ENCODE data around the gene ARHGEF39. TPM values are rescaled to one million over a fixed set of nuclear protein-coding genes. Genes with fewer than 3 reads are reported as not detected.

Gene ARHGEF39
- total and polyA plus RNA-seq, 10 of the 15 experiments (the other 5 are each of a cell fraction or from before 2014, with no cell fraction given): 2.0 to 28.9 (median 13.2) TPM

- TF ChIP-seq CTCF (IDR thresholded peaks at IDR 0.05 in 2 of 3, conservative IDR thresholded peaks at IDR 0.05 in 1 of 3; ENCODE audit: control insufficient read depth in 2 of 3, extremely low read depth in 1 of 3, insufficient read depth in 1 of 3, low read depth in 3 of 3, low read length in 3 of 3): peak; percentile 78 to 98 (median 97)
- 0 out of 2 replicates have a peak, but pooled peaks have one; percentile 21 for TF ChIP-seq PRDM15 (CRISPR knock-in tag; IDR thresholded peaks at IDR 0.05)
- TF ChIP-seq FOXK2 (IDR thresholded peaks at IDR 0.05): no peak
- no peak for TF ChIP-seq HSF1 (IDR thresholded peaks at IDR 0.05; ENCODE audit: low read depth, low read length)
- TF ChIP-seq HDAC6 (IDR thresholded peaks at IDR 0.05; ENCODE audit: unreplicated experiment): no peak
- peak; percentile 50; the same call in 1 of the 2 replicates for TF ChIP-seq SMARCA5 (IDR thresholded peaks at IDR 0.05)
- TF ChIP-seq RELB (IDR thresholded peaks at IDR 0.05; ENCODE audit: low read depth): no peak
These were observed 31.7 kb upstream of the ARHGEF39 start (continued) for GRCh38 chr9:35696520-35697215.
